Neural progenitor cell (in vitro differentiated cells): ENCODE data around the gene INHBE. TPM values are rescaled to one million over a fixed set of nuclear protein-coding genes. Genes with fewer than 3 reads are reported as not detected.
"Not testable (repeated sequence)": the region's sequence is repeated elsewhere in the genome, so short reads cannot be mapped to it uniquely, and the experiment has no call there.

Source experiments
- DNase-seq: peaks from one replicate; pipeline ENCODE4 v3.0.0-alpha.2; 2016; ENCODE audit warnings: low spot score
- H2AFZ ChIP-seq: fragments of 200-600 bp; sonication (generic); replicated peaks from 2 replicates; pipeline ENCODE4 v1.6.1; 2016; ENCODE audit warnings: antibody characterized with exemption
- H3F3A ChIP-seq: fragments of 200-600 bp; sonication (generic); 2 replicates; pipeline ENCODE4 v1.6.1; 2016; ENCODE audit warnings: antibody characterized with exemption, low read depth
- H3K27ac ChIP-seq: fragments of 200-600 bp; sonication (generic); 2 replicates; pipeline ENCODE4 v1.5.1; 2016; ENCODE audit warnings: mild to moderate bottlenecking
- H3K27me3 ChIP-seq: fragments of 200-600 bp; sonication (generic); 2 replicates; pipeline ENCODE4 v1.6.1; 2016; ENCODE audit warnings: mild to moderate bottlenecking, moderate library complexity
- H3K36me3 ChIP-seq: fragments of 200-600 bp; sonication (generic); 2 replicates; pipeline ENCODE4 v1.5.1; 2016
- H3K4me1 ChIP-seq: fragments of 200-600 bp; sonication (generic); 2 replicates; pipeline ENCODE4 v1.6.1; 2016; ENCODE audit warnings: mixed run types
- H3K4me2 ChIP-seq: fragments of 200-600 bp; sonication (generic); 2 replicates; pipeline ENCODE4 v1.6.1; 2016
- H3K4me3 ChIP-seq: fragments of 200-600 bp; sonication (generic); 2 replicates; pipeline ENCODE4 v1.5.1; 2016
- H3K79me2 ChIP-seq: fragments of 200-600 bp; sonication (generic); 2 replicates; pipeline ENCODE4 v1.6.1; 2016; ENCODE audit warnings: low read depth
- H3K9ac ChIP-seq: fragments of 200-600 bp; sonication (generic); 2 replicates; pipeline ENCODE4 v1.6.1; 2016
- H3K9me3 ChIP-seq: fragments of 200-600 bp; sonication (generic); 2 replicates; pipeline ENCODE4 v1.5.1; 2016; ENCODE audit warnings: low read depth
- H4K20me1 ChIP-seq: fragments of 200-600 bp; sonication (generic); 2 replicates; pipeline ENCODE4 v1.6.1; 2016; ENCODE audit warnings: low read depth
- H3K27ac Mint-ChIP-seq: 3 replicates; pipeline ENCODE4 v1.8.0; 2021; ENCODE audit warnings: mixed read lengths
- H3K27me3 Mint-ChIP-seq: 2 replicates; pipeline ENCODE4 v1.8.0; 2022; ENCODE audit warnings: low read depth, mild to moderate bottlenecking, inconsistent platforms, moderate library complexity, mixed read lengths; ENCODE audit not compliant: insufficient read depth
- H3K36me3 Mint-ChIP-seq: 3 replicates; pipeline ENCODE4 v1.8.0; 2021; ENCODE audit warnings: mixed read lengths
- H3K4me1 Mint-ChIP-seq: 3 replicates; pipeline ENCODE4 v1.8.0; 2021; ENCODE audit warnings: mixed read lengths
- H3K4me3 Mint-ChIP-seq: 3 replicates; pipeline ENCODE4 v1.8.0; 2021; ENCODE audit warnings: mild to moderate bottlenecking, moderate library complexity, mixed read lengths
- H3K9me3 Mint-ChIP-seq: 3 replicates; pipeline ENCODE4 v1.8.0; 2020; ENCODE audit warnings: mixed read lengths
- EZH2 ChIP-seq: fragments of 200-600 bp; sonication (generic); IDR thresholded peaks from 2 replicates; pipeline ENCODE4 v1.6.1; 2017; ENCODE audit warnings: antibody characterized with exemption, mild to moderate bottlenecking, moderate library complexity
- EZH2phosphoT487 ChIP-seq: fragments of 200-600 bp; sonication (generic); IDR thresholded peaks from 2 replicates; pipeline ENCODE4 v1.6.1; 2017; ENCODE audit warnings: antibody characterized with exemption
- small RNA-seq: library from RNA; depleted of rRNA; stranded (forward); fragments of <200 nt; gene quantifications from one replicate; pipeline ENCODE3, GENCODE V24; 2015
- total RNA-seq: library from RNA; depleted of rRNA; stranded (reverse); fragments of >200 nt; gene quantifications from 2 replicates; pipeline ENCODE4 v1.2.3, GENCODE V29; 2015; ENCODE audit warnings: low replicate concordance
- TF ChIP-seq, protein P1 (sequence below): fragments of 200-600 bp; sonication (generic); IDR thresholded peaks from 2 replicates; pipeline ENCODE4 v1.5.1; 2017; ENCODE audit warnings: antibody characterized with exemption, mild to moderate bottlenecking

INHBE gene
- total RNA-seq, 1 donor from 2014 or later = not detected

DNA sequence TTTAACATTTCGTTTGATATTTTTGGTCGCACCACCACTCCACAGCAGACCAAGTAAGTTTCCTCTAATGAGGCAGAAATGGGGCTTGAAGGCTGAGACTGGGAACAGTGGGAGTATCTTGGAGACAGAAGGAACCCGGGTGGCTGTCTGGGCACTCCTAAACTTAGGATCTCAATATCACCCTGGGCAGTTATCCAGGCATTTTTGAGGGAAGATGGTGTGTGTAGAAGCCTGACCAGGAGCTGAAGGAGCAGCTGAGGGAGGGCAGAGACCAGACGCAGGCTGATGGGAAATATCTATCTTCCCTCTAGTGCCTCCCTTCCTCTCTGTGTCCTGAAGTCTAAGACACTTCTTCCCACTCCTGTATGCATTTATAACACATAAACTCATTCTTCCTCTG, 43.5 kb downstream of the INHBE start:
- Histone ChIP-seq H2AFZ (no peak overlapping the region), H3F3A (no peaks in the 10 kb centered on the region), H3K4me2 (no peak overlapping the region), H3K9ac (no peak overlapping the region), H3K36me3 (peaks cover 17% of the 10 kb centered on the region), H3K9me3 (no peaks in the 10 kb centered on the region), H3K27me3 (no peaks in the 10 kb centered on the region), H4K20me1 (no peaks in the 10 kb centered on the region), H3K27ac (no peak overlapping the region), H3K4me3 (no peak overlapping the region), H3K79me2 (no peaks in the 10 kb centered on the region), H3K4me1 (no peaks in the 10 kb centered on the region)
- no peaks in the 10 kb centered on the region for H3K9me3 Mint-ChIP-seq
- TF ChIP-seq, protein P1, sequence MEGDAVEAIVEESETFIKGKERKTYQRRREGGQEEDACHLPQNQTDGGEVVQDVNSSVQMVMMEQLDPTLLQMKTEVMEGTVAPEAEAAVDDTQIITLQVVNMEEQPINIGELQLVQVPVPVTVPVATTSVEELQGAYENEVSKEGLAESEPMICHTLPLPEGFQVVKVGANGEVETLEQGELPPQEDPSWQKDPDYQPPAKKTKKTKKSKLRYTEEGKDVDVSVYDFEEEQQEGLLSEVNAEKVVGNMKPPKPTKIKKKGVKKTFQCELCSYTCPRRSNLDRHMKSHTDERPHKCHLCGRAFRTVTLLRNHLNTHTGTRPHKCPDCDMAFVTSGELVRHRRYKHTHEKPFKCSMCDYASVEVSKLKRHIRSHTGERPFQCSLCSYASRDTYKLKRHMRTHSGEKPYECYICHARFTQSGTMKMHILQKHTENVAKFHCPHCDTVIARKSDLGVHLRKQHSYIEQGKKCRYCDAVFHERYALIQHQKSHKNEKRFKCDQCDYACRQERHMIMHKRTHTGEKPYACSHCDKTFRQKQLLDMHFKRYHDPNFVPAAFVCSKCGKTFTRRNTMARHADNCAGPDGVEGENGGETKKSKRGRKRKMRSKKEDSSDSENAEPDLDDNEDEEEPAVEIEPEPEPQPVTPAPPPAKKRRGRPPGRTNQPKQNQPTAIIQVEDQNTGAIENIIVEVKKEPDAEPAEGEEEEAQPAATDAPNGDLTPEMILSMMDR = no peak
- TF ChIP-seq EZH2phosphoT487 (no peak), EZH2 (no peak)
- no peak overlapping the region for H3K4me3 Mint-ChIP-seq
- DNase-seq = no peak
- H3K27ac Mint-ChIP-seq = no peak overlapping the region
- H3K4me1 Mint-ChIP-seq = no peaks in the 10 kb centered on the region
- H3K27me3 Mint-ChIP-seq = peaks cover 4% of the 10 kb centered on the region
- peaks cover 46% of the 10 kb centered on the region for H3K36me3 Mint-ChIP-seq

- H3K9ac ChIP-seq = no peak overlapping the region
- Mint-ChIP-seq H3K36me3 (peaks cover 48% of the 10 kb centered on the region), H3K4me3 (no peak overlapping the region), H3K27me3 (peaks cover 5% of the 10 kb centered on the region), H3K4me1 (peaks cover 5% of the 10 kb centered on the region), H3K9me3 (no peaks in the 10 kb centered on the region), H3K27ac (no peak overlapping the region)
- H3K4me1 ChIP-seq = no peaks in the 10 kb centered on the region
- no peaks in the 10 kb centered on the region for H3K27me3 ChIP-seq
- H3K36me3 ChIP-seq = peaks cover 14% of the 10 kb centered on the region
- H3K27ac ChIP-seq = no peak overlapping the region
- TF ChIP-seq, protein P1 = no peak
- TF ChIP-seq EZH2 (no peak), EZH2phosphoT487 (no peak)
- H3K4me3 ChIP-seq = no peak overlapping the region
- no peak overlapping the region for H2AFZ ChIP-seq
- H4K20me1 ChIP-seq = no peaks in the 10 kb centered on the region
- H3K79me2 ChIP-seq = no peaks in the 10 kb centered on the region
- no peaks in the 10 kb centered on the region for H3K9me3 ChIP-seq
- H3F3A ChIP-seq = no peaks in the 10 kb centered on the region
- H3K4me2 ChIP-seq = no peak overlapping the region
- no peak for DNase-seq
These were observed 45.1 kb downstream of the INHBE start for GRCh38 chr12:57500213-57500612.

GRCh38 chr12:57502311-57502969, 47.3 kb downstream of the INHBE start:
- not testable (repeated sequence) for H3F3A ChIP-seq, H3K4me3 ChIP-seq, H3K9me3 ChIP-seq, H3K27me3 ChIP-seq, H3K4me2 ChIP-seq, H3K27ac Mint-ChIP-seq, H3K4me1 Mint-ChIP-seq, H3K4me1 ChIP-seq, DNase-seq, H3K9ac ChIP-seq, H3K4me3 Mint-ChIP-seq, H3K27ac ChIP-seq, H3K79me2 ChIP-seq, H3K27me3 Mint-ChIP-seq, H3K9me3 Mint-ChIP-seq, H4K20me1 ChIP-seq, H2AFZ ChIP-seq
- peaks cover 14% of the 10 kb centered on the region for H3K36me3 ChIP-seq
- peaks cover 52% of the 10 kb centered on the region for H3K36me3 Mint-ChIP-seq

DNA sequence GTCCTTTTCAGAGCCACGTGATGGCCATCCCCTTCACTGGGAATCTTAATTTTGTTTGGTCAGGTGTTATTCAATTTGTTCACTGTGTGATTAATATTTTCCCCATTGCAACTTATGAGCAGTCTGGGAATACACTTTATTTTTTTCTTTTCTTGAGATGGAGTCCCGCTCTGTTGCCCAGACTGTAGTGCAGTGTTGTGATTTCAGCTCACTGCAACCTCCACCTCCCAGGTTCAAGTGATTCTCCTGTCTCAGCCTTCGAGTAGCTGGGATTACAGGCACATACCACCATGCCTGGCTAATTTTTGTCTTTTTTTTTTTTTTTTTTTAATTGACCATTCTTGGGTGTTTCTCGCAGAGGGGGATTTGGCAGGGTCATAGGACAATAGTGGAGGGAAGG, 51.4 kb downstream of the INHBE start:
- not testable (repeated sequence) for H3K27ac Mint-ChIP-seq, H3K9me3 Mint-ChIP-seq

More for the DNA sequence above, 51.4 kb downstream of the INHBE start:
- not testable (repeated sequence) for H3K4me3 Mint-ChIP-seq, H3K27me3 Mint-ChIP-seq, H3K9me3 ChIP-seq, DNase-seq, H3F3A ChIP-seq, H2AFZ ChIP-seq, H3K4me1 Mint-ChIP-seq, H3K79me2 ChIP-seq, H3K4me1 ChIP-seq, H3K27me3 ChIP-seq, H3K4me2 ChIP-seq, H3K36me3 ChIP-seq, H3K4me3 ChIP-seq, H3K27ac ChIP-seq, H3K9ac ChIP-seq, H4K20me1 ChIP-seq
- peaks cover 40% of the 10 kb centered on the region for H3K36me3 Mint-ChIP-seq

Small RNA genes lying within 50 kb of the gene (small RNA-seq; reads per million reads assigned to genes)
- not detected for gene RNU6-879P

Other genes with a start within 250 kb of the INHBE start
- 0.28 TPM in 1 of 2 replicates, not detected in the other for gene NXPH4, start 238.5 kb upstream of the INHBE start, total RNA-seq
- gene SHMT2, start 225.6 kb upstream of the INHBE start, total RNA-seq = 90.2 and 166 TPM in 2 replicates
- gene STAC3, start 204.1 kb upstream of the INHBE start, total RNA-seq = 1.1 and 5.1 TPM in 2 replicates
- 29.9 and 40.0 TPM in 2 replicates for gene R3HDM2, start 24.3 kb upstream of the INHBE start, total RNA-seq
- gene INHBC, start 20.5 kb upstream of the INHBE start, total RNA-seq = 0.06 TPM in 1 of 2 replicates, not detected in the other
- gene GLI1, start 4.5 kb downstream of the INHBE start, total RNA-seq = 0.12 and 0.71 TPM in 2 replicates
- 0.62 TPM in 1 of 2 replicates, not detected in the other for gene ARHGAP9, start 24.6 kb downstream of the INHBE start, total RNA-seq
- 109 and 116 TPM in 2 replicates for gene MARS1, start 32.8 kb downstream of the INHBE start, total RNA-seq
- 2.3 and 4.3 TPM in 2 replicates for gene DDIT3, start 65.2 kb downstream of the INHBE start, total RNA-seq
- 3.6 and 5.4 TPM in 2 replicates for gene MBD6, start 67.5 kb downstream of the INHBE start, total RNA-seq
- 147 and 192 TPM in 2 replicates for gene DCTN2, start 91.9 kb downstream of the INHBE start, total RNA-seq
- 7.9 and 8.6 TPM in 2 replicates for gene KIF5A, start 94.7 kb downstream of the INHBE start, total RNA-seq
- gene PIP4K2C, start 135.9 kb downstream of the INHBE start, total RNA-seq = 15.5 and 23.4 TPM in 2 replicates
- gene DTX3, start 149.5 kb downstream of the INHBE start, total RNA-seq = 56.4 and 67.9 TPM in 2 replicates
- 17.3 and 27.3 TPM in 2 replicates for gene ARHGEF25, start 156.1 kb downstream of the INHBE start, total RNA-seq
- 0.28 and 1.1 TPM in 2 replicates for gene B4GALNT1, start 177.9 kb downstream of the INHBE start, total RNA-seq
- 107 and 113 TPM in 2 replicates for gene OS9, start 238.8 kb downstream of the INHBE start, total RNA-seq